Uterus (tissue), 2 donors: Measurements from ENCODE around the gene LRRC8B.

Experiments used
- POLR2A ChIP-seq, 2 donors: fragments of 450-650 bp; IDR thresholded peaks; one replicate each; pipeline ENCODE4 v1.6.1; 2016; ENCODE audit warnings: antibody characterized with exemption in 2 of 2, mild to moderate bottlenecking in 1 of 2, moderate library complexity in 1 of 2
- TF ChIP-seq, protein P1 (sequence below), 4 experiments: fragments of 200-600 bp in 2 of 4; fragments of 450-650 bp in 2 of 4; sonication (generic) in 2 of 4; IDR thresholded peaks; one replicate each; pipeline ENCODE4 v1.5.1; 2016 to 2019; ENCODE audit warnings: antibody characterized with exemption in 4 of 4, mild to moderate bottlenecking in 2 of 4, moderate library complexity in 1 of 4

GRCh38 chr1:89535537-89535936 lies 10.9 kb downstream of the LRRC8B start:
- TF ChIP-seq, protein P1, sequence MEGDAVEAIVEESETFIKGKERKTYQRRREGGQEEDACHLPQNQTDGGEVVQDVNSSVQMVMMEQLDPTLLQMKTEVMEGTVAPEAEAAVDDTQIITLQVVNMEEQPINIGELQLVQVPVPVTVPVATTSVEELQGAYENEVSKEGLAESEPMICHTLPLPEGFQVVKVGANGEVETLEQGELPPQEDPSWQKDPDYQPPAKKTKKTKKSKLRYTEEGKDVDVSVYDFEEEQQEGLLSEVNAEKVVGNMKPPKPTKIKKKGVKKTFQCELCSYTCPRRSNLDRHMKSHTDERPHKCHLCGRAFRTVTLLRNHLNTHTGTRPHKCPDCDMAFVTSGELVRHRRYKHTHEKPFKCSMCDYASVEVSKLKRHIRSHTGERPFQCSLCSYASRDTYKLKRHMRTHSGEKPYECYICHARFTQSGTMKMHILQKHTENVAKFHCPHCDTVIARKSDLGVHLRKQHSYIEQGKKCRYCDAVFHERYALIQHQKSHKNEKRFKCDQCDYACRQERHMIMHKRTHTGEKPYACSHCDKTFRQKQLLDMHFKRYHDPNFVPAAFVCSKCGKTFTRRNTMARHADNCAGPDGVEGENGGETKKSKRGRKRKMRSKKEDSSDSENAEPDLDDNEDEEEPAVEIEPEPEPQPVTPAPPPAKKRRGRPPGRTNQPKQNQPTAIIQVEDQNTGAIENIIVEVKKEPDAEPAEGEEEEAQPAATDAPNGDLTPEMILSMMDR (IDR thresholded peaks at IDR 0.05): no peak
- no peak for TF ChIP-seq POLR2A (IDR thresholded peaks at IDR 0.05)
